ENCODE measurements around the gene LCN10.

DNA sequence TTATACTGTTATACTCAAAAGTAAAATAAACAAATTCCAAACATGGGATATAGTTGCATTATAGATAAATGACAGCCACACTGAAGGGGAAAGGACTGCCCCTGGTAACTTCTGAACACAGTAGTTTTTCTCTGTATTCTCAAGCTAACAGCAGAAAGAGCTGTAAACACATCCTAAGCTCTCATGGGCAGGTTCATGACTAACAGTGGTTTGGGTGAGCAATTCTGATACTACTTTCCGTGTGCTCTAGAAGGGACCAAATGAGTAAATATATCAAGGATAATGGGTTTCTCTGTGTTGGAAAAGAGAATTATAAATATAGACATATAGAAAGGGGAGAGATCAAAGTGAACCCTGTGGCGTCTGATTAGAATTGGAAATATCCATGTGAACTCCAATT lies 7.8 kb upstream of the LCN10 start:
- TF ChIP-seq EP300 (IDR thresholded peaks at IDR 0.05): no peak
- TF ChIP-seq, protein P1, sequence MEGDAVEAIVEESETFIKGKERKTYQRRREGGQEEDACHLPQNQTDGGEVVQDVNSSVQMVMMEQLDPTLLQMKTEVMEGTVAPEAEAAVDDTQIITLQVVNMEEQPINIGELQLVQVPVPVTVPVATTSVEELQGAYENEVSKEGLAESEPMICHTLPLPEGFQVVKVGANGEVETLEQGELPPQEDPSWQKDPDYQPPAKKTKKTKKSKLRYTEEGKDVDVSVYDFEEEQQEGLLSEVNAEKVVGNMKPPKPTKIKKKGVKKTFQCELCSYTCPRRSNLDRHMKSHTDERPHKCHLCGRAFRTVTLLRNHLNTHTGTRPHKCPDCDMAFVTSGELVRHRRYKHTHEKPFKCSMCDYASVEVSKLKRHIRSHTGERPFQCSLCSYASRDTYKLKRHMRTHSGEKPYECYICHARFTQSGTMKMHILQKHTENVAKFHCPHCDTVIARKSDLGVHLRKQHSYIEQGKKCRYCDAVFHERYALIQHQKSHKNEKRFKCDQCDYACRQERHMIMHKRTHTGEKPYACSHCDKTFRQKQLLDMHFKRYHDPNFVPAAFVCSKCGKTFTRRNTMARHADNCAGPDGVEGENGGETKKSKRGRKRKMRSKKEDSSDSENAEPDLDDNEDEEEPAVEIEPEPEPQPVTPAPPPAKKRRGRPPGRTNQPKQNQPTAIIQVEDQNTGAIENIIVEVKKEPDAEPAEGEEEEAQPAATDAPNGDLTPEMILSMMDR (IDR thresholded peaks at IDR 0.05): no peak

All from upper lobe of left lung (tissue), 4 donors.